Measurements from ENCODE around the gene ABHD6. TPM values are rescaled to one million over a fixed set of nuclear protein-coding genes. Genes with fewer than 3 reads are reported as not detected.

ABHD6 gene
- total and polyA plus RNA-seq, 9 of the 15 experiments (the other 6 are each of a cell fraction or from before 2014, with no cell fraction given), result 0.53 to 3.6 (median 2.5) TPM

- TF ChIP-seq DIDO1 (tag; IDR thresholded peaks at IDR 0.05; ENCODE audit: low read depth) (no peak), MAZ (CRISPR knock-in tag; conservative IDR thresholded peaks at IDR 0.05 in 1 of 2, IDR thresholded peaks at IDR 0.05 in 1 of 2) (no peak), GTF3C2 (IDR thresholded peaks at IDR 0.05; ENCODE audit: borderline replicate concordance, extremely low read depth, insufficient read length) (no peak), TFAP4 (CRISPR knock-in tag; IDR thresholded peaks at IDR 0.05; ENCODE audit: borderline replicate concordance) (no peak), CBX1 (IDR thresholded peaks at IDR 0.05; ENCODE audit: low read depth) (no peak), HCFC1 (IDR thresholded peaks at IDR 0.05; ENCODE audit: low read depth, low read length) (no peak), ATF4 (CRISPR knock-in tag; IDR thresholded peaks at IDR 0.05) (no peak)
- FAIRE-seq (no peak), ATAC-seq (no peak), DNase-seq (ENCODE audit: extremely low read depth in 1 of 4, low spot score in 3 of 4) (no peak)
- no peaks in the 10 kb centered on the region for H3K4me1 ChIP-seq (replicated peaks in 1 of 2; ENCODE audit: control insufficient read depth in 2 of 2, insufficient read depth in 2 of 2, low read length in 2 of 2)
- ChIA-PET POLR2A (interaction anchor here (0.9 kb wide), 1 partner anchor 22 kb away, joined by 3 read pairs; no protein-coding TSS in a partner anchor), CTCF (ENCODE audit: low intra/inter-chr PET ratio) (no interaction called here)
- no peak overlapping the region for H2AFZ ChIP-seq (ENCODE audit: low read depth, low read length)
- no peaks in the 10 kb centered on the region for H3K79me2 ChIP-seq (ENCODE audit: control insufficient read depth, insufficient read depth, low read length)
- H4K20me1 ChIP-seq (replicated peaks; ENCODE audit: control insufficient read depth, insufficient read depth, low read length), result no peaks in the 10 kb centered on the region
- H3K9me3 ChIP-seq (replicated peaks; ENCODE audit: control insufficient read depth, insufficient read depth, low read depth, low read length), result no peaks in the 10 kb centered on the region
- H3K4me2 ChIP-seq (ENCODE audit: insufficient read depth, low read length), result no peak overlapping the region
- BruUV-seq (replicated peaks), result no TSS peak
- no peaks in the 10 kb centered on the region for H3K9me1 ChIP-seq (ENCODE audit: control insufficient read depth, insufficient read depth, low read length)
- 55% methylated on average over 3 of the region's 3 CpGs for WGBS (ENCODE audit: insufficient coverage, low coverage, missing lambda C conversion rate)
- in situ Hi-C loops (cut with MboI) (no loop called here), intact Hi-C loops (cut with micrococcal nuclease) (no loop called here)
- no peak overlapping the region for H3K27ac ChIP-seq (ENCODE audit: extremely low read depth, low read depth, low read length)
- no peak overlapping the region for H3K9ac ChIP-seq (ENCODE audit: insufficient read depth in 1 of 2, low read depth in 2 of 2, low read length in 2 of 2)
- no peaks in the 10 kb centered on the region for H3K36me3 ChIP-seq (ENCODE audit: control insufficient read depth, insufficient read depth, low read length)
- H3K4me3 ChIP-seq, result no peak overlapping the region
- H3K27me3 ChIP-seq (ENCODE audit: control insufficient read depth in 2 of 2, insufficient read depth in 2 of 2, low read length in 2 of 2), result no peaks in the 10 kb centered on the region
These were observed 35.3 kb downstream of the ABHD6 start for GRCh38 chr3:58272891-58273290.

All from K562 (cell line).